ENCODE results near the gene UBASH3B. TPM values are rescaled to one million over a fixed set of nuclear protein-coding genes. Genes with fewer than 3 reads are reported as not detected.
A peak's percentile ranks its signal among the peaks of the same experiment; 100 is the strongest.

The UBASH3B gene
- total and polyA plus RNA-seq, 2 of the 13 experiments (the other 11 are each of a cell fraction or from before 2014, with no cell fraction given), result 4.4 to 7.6 TPM

DNA sequence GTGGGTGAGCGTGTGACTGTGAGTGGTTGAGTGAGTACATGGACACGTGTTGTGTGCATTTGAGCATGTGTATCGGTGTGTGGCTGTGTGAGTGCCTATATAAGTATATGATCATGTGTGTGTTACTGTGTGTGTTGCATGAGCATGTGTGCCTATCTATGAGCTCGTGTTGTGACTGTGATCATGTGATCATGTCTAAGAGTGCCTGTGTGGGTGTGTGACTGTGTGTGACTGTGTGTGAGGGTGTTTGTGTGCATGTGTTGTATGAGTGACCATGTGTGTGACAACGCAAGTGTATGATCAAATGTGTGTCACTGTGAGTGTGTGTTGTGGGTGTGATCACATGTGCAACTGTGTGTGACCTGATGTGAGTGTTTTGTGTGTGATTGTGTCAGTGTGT is 88.8 kb downstream of the UBASH3B start:
- H3K27ac ChIP-seq (ENCODE audit: extremely low read length, insufficient read depth, low read length), result no peak overlapping the region
- no peak overlapping the region for H3K9ac ChIP-seq (ENCODE audit: insufficient read depth, low read depth, low read length)
- in situ Hi-C loops (cut with HindIII; ENCODE audit: extremely low pct_ligation_motif_present, low pct_unique_long_range_greater_than_20kb), result no loop called here
- H3K9me3 ChIP-seq (ENCODE audit: low read length), result no peaks in the 10 kb centered on the region
- no peak overlapping the region for H3K4me2 ChIP-seq (ENCODE audit: low read depth, low read length)
- H3K36me3 ChIP-seq (replicated peaks in 1 of 2; ENCODE audit: control insufficient read depth in 1 of 2, insufficient read depth in 2 of 2, low read length in 2 of 2), result no peaks in the 10 kb centered on the region; a peak in 2 of 5 replicates
- WGBS (ENCODE audit: low lambda C conversion rate), result 94% methylated on average over 5 of the region's 5 CpGs
- H3K4me3 ChIP-seq (replicated peaks in 1 of 3; ENCODE audit: insufficient read depth in 1 of 3, low read depth in 2 of 3, low read length in 3 of 3), result no peak overlapping the region
- no peak overlapping the region for H2AFZ ChIP-seq (ENCODE audit: low read length)
- no peak for TF ChIP-seq TEAD2 (CRISPR knock-in tag; IDR thresholded peaks at IDR 0.05)
- no peak for TF ChIP-seq MBNL3 (CRISPR knock-in tag; conservative IDR thresholded peaks at IDR 0.05)
- TF ChIP-seq, protein P1, sequence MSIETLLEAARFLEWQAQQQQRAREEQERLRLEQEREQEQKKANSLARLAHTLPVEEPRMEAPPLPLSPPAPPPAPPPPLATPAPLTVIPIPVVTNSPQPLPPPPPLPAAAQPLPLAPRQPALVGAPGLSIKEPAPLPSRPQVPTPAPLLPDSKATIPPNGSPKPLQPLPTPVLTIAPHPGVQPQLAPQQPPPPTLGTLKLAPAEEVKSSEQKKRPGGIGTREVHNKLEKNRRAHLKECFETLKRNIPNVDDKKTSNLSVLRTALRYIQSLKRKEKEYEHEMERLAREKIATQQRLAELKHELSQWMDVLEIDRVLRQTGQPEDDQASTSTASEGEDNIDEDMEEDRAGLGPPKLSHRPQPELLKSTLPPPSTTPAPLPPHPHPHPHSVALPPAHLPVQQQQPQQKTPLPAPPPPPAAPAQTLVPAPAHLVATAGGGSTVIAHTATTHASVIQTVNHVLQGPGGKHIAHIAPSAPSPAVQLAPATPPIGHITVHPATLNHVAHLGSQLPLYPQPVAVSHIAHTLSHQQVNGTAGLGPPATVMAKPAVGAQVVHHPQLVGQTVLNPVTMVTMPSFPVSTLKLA (IDR thresholded peaks at IDR 0.05), result peak; percentile 73
- TF ChIP-seq, protein P2, sequence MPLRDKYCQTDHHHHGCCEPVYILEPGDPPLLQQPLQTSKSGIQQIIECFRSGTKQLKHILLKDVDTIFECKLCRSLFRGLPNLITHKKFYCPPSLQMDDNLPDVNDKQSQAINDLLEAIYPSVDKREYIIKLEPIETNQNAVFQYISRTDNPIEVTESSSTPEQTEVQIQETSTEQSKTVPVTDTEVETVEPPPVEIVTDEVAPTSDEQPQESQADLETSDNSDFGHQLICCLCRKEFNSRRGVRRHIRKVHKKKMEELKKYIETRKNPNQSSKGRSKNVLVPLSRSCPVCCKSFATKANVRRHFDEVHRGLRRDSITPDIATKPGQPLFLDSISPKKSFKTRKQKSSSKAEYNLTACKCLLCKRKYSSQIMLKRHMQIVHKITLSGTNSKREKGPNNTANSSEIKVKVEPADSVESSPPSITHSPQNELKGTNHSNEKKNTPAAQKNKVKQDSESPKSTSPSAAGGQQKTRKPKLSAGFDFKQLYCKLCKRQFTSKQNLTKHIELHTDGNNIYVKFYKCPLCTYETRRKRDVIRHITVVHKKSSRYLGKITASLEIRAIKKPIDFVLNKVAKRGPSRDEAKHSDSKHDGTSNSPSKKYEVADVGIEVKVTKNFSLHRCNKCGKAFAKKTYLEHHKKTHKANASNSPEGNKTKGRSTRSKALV (CRISPR knock-in tag; IDR thresholded peaks at IDR 0.05), result no peak
- TF ChIP-seq, protein P3, sequence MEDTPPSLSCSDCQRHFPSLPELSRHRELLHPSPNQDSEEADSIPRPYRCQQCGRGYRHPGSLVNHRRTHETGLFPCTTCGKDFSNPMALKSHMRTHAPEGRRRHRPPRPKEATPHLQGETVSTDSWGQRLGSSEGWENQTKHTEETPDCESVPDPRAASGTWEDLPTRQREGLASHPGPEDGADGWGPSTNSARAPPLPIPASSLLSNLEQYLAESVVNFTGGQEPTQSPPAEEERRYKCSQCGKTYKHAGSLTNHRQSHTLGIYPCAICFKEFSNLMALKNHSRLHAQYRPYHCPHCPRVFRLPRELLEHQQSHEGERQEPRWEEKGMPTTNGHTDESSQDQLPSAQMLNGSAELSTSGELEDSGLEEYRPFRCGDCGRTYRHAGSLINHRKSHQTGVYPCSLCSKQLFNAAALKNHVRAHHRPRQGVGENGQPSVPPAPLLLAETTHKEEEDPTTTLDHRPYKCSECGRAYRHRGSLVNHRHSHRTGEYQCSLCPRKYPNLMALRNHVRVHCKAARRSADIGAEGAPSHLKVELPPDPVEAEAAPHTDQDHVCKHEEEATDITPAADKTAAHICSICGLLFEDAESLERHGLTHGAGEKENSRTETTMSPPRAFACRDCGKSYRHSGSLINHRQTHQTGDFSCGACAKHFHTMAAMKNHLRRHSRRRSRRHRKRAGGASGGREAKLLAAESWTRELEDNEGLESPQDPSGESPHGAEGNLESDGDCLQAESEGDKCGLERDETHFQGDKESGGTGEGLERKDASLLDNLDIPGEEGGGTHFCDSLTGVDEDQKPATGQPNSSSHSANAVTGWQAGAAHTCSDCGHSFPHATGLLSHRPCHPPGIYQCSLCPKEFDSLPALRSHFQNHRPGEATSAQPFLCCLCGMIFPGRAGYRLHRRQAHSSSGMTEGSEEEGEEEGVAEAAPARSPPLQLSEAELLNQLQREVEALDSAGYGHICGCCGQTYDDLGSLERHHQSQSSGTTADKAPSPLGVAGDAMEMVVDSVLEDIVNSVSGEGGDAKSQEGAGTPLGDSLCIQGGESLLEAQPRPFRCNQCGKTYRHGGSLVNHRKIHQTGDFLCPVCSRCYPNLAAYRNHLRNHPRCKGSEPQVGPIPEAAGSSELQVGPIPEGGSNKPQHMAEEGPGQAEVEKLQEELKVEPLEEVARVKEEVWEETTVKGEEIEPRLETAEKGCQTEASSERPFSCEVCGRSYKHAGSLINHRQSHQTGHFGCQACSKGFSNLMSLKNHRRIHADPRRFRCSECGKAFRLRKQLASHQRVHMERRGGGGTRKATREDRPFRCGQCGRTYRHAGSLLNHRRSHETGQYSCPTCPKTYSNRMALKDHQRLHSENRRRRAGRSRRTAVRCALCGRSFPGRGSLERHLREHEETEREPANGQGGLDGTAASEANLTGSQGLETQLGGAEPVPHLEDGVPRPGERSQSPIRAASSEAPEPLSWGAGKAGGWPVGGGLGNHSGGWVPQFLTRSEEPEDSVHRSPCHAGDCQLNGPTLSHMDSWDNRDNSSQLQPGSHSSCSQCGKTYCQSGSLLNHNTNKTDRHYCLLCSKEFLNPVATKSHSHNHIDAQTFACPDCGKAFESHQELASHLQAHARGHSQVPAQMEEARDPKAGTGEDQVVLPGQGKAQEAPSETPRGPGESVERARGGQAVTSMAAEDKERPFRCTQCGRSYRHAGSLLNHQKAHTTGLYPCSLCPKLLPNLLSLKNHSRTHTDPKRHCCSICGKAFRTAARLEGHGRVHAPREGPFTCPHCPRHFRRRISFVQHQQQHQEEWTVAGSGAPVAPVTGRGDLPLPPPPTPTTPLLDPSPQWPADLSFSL (CRISPR knock-in tag; IDR thresholded peaks at IDR 0.05), result peak; percentile 55; the same call in 1 of the 2 replicates
- TF ChIP-seq, protein P4, sequence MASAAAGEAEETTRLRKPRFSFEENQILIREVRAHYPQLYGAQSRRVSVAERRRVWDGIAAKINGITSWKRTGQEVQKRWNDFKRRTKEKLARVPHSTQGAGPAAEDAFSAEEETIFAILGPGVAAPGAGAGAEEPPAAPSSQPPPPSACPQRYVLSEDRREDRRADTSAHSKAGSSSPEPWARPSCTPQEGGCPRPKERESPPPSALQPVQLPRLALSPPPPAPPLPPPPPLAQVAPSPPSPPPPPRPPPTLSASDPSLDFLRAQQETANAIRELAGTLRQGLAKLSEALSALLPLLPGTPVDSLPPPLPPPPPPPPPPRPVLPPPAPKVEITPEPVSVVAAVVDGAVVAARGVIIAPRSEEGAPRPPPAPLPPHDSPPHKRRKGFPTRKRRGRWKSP (CRISPR knock-in tag; IDR thresholded peaks at IDR 0.05), result no peak
- TF ChIP-seq CREB1 (IDR thresholded peaks at IDR 0.05), result peak; percentile 44; the same call in 1 of the 2 replicates
- TF ChIP-seq CREB1 (CRISPR knock-in tag; IDR thresholded peaks at IDR 0.05), result no peak
- no peak for TF ChIP-seq ZNF33B (CRISPR knock-in tag; IDR thresholded peaks at IDR 0.05)
- TF ChIP-seq, protein P5, sequence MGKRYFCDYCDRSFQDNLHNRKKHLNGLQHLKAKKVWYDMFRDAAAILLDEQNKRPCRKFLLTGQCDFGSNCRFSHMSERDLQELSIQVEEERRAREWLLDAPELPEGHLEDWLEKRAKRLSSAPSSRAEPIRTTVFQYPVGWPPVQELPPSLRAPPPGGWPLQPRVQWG (CRISPR knock-in tag; IDR thresholded peaks at IDR 0.05; ENCODE audit: borderline replicate concordance, low read depth), result no peak
- FAIRE-seq, result no peak
- no peak for DNase-seq (ENCODE audit: low spot score)
- intact Hi-C loops (cut with micrococcal nuclease; ENCODE audit: unreplicated experiment), result no loop called here
- no TSS peak for BruUV-seq (replicated peaks)
- CTCF ChIA-PET (ENCODE audit: low intra/inter-chr PET ratio, low total read pairs), result no interaction called here
- POLR2A ChIA-PET, result no interaction called here
- ATAC-seq, result no peak
- no peaks in the 10 kb centered on the region for H3K27me3 ChIP-seq (ENCODE audit: control insufficient read depth in 1 of 2, insufficient read depth in 2 of 2, low read length in 2 of 2)
- H4K20me1 ChIP-seq (ENCODE audit: insufficient read depth, low read length), result no peaks in the 10 kb centered on the region
- no peaks in the 10 kb centered on the region for H3K4me1 ChIP-seq (ENCODE audit: insufficient read depth, low read length)
- H3K79me2 ChIP-seq (ENCODE audit: insufficient read depth, low read length), result no peaks in the 10 kb centered on the region

Measured in HepG2 (cell line).